ENCODE data around the gene NUTM1.

The NUTM1 gene

DNA sequence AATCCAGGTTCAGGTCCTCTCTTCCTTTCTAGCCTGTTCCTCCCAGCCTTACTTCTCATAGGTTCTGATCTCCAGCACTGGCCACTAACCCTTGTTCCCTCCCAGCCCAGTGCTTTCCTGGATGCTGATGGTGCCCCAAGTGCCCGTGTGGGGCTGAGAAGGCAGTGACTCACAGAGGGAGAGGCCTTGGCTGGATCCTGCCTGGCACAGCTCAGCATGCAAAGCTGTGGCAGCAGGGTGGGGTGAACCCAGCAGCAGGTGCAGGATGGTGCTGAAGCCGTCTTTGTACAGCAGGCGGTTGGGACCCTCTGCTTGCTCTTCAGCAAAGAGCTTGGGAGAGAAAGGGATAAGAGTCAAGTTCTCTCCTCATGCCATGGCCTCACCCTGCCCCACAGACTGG lies 16.3 kb downstream of the NUTM1 start:
- no peaks in the 10 kb centered on the region for H3K27me3 ChIP-seq (ENCODE audit: insufficient read depth, low read length, poor library complexity, severe bottlenecking)
- H3K9me2 ChIP-seq (replicated peaks; ENCODE audit: low read depth, low read length), result no peaks in the 10 kb centered on the region
- no peak overlapping the region for H3K4me2 ChIP-seq (ENCODE audit: low read depth, low read length, poor library complexity, severe bottlenecking)
- H3F3A ChIP-seq (ENCODE audit: low read depth), result no peaks in the 10 kb centered on the region
- TF ChIP-seq, protein P1, sequence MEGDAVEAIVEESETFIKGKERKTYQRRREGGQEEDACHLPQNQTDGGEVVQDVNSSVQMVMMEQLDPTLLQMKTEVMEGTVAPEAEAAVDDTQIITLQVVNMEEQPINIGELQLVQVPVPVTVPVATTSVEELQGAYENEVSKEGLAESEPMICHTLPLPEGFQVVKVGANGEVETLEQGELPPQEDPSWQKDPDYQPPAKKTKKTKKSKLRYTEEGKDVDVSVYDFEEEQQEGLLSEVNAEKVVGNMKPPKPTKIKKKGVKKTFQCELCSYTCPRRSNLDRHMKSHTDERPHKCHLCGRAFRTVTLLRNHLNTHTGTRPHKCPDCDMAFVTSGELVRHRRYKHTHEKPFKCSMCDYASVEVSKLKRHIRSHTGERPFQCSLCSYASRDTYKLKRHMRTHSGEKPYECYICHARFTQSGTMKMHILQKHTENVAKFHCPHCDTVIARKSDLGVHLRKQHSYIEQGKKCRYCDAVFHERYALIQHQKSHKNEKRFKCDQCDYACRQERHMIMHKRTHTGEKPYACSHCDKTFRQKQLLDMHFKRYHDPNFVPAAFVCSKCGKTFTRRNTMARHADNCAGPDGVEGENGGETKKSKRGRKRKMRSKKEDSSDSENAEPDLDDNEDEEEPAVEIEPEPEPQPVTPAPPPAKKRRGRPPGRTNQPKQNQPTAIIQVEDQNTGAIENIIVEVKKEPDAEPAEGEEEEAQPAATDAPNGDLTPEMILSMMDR (conservative IDR thresholded peaks at IDR 0.05; ENCODE audit: low read length), result no peak
- no peak overlapping the region for H3K9ac ChIP-seq (ENCODE audit: low read depth, low read length, poor library complexity, severe bottlenecking)
- peaks cover 9% of the 10 kb centered on the region; the same call in 1 of the 2 replicates for H3K79me2 ChIP-seq (ENCODE audit: insufficient read depth, low read length)
- no peaks in the 10 kb centered on the region for H4K20me1 ChIP-seq (ENCODE audit: insufficient read depth, low read length, poor library complexity, severe bottlenecking)
- H2AFZ ChIP-seq (ENCODE audit: low read length), result no peak overlapping the region
- H3K36me3 ChIP-seq (ENCODE audit: insufficient read depth, low read length), result peaks cover 29% of the 10 kb centered on the region; the same call in 1 of the 2 replicates
- H3K4me3 ChIP-seq (ENCODE audit: low read length, poor library complexity, severe bottlenecking), result no peak overlapping the region
- no peaks in the 10 kb centered on the region for H3K9me3 ChIP-seq (ENCODE audit: insufficient read depth, low read depth, low read length)
- H3K4me1 ChIP-seq (ENCODE audit: insufficient read depth, low read length, poor library complexity, severe bottlenecking), result peaks cover 15% of the 10 kb centered on the region

DNA sequence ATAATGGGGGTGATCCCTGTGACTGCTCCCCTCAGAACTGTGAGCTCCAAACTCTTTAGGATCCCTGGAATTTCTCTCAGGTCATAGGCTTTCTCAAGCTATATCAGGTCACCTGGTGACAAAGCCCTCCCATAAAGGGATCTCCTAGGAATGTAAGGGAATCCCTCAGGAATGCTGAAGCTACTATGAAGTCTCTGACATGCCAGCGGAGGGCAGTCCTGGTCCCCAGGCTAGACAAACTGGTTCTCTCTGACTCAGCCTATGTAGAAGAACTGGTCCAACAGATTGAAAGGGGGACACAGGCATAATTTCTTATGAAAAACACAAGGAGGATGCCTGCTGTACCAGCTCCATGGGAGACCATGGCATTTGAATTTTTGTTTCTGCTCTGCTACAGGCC lies 17.2 kb downstream of the NUTM1 start:
- Histone ChIP-seq H3F3A (ENCODE audit: low read depth) (no peaks in the 10 kb centered on the region), H3K9me2 (replicated peaks; ENCODE audit: low read depth, low read length) (no peaks in the 10 kb centered on the region), H4K20me1 (ENCODE audit: insufficient read depth, low read length, poor library complexity, severe bottlenecking) (peaks cover 6% of the 10 kb centered on the region), H2AFZ (ENCODE audit: low read length) (no peak overlapping the region), H3K9ac (ENCODE audit: low read depth, low read length, poor library complexity, severe bottlenecking) (no peak overlapping the region), H3K4me2 (ENCODE audit: low read depth, low read length, poor library complexity, severe bottlenecking) (no peak overlapping the region), H3K4me3 (ENCODE audit: low read length, poor library complexity, severe bottlenecking) (no peak overlapping the region), H3K9me3 (ENCODE audit: insufficient read depth, low read depth, low read length) (no peaks in the 10 kb centered on the region), H3K79me2 (ENCODE audit: insufficient read depth, low read length) (peaks cover 17% of the 10 kb centered on the region), H3K27me3 (ENCODE audit: insufficient read depth, low read length, poor library complexity, severe bottlenecking) (no peaks in the 10 kb centered on the region), H3K4me1 (ENCODE audit: insufficient read depth, low read length, poor library complexity, severe bottlenecking) (peaks cover 23% of the 10 kb centered on the region), H3K36me3 (ENCODE audit: insufficient read depth, low read length) (peaks cover 29% of the 10 kb centered on the region; the same call in 1 of the 2 replicates)
- TF ChIP-seq EZH2phosphoT487 (IDR thresholded peaks at IDR 0.05; ENCODE audit: borderline replicate concordance), result no peak
- TF ChIP-seq, protein P1 (conservative IDR thresholded peaks at IDR 0.05; ENCODE audit: low read length), result no peak

DNA sequence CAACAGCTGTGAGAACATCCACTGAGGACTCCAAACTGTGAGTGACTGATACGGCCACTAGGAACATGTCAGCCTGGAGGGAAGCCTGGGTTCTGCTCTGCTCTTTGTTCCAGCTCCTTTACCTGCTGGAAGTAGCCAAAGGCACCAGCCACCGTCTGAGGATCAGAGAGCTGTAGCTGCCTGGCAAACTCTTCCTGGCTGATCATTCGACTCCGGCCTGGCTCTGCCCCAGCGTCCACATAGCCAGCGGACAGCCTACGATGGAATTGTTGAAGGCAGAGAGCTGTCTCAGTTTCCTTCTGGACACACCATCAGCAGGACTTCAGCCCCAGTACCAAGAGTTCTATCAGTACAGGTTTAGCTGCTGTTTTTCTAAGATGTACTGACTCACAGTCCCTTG lies 18.2 kb downstream of the NUTM1 start:
- Histone ChIP-seq H4K20me1 (ENCODE audit: insufficient read depth, low read length, poor library complexity, severe bottlenecking) (peaks cover 16% of the 10 kb centered on the region), H3K4me2 (ENCODE audit: low read depth, low read length, poor library complexity, severe bottlenecking) (no peak overlapping the region), H3K4me1 (ENCODE audit: insufficient read depth, low read length, poor library complexity, severe bottlenecking) (peaks cover 31% of the 10 kb centered on the region), H2AFZ (ENCODE audit: low read length) (no peak overlapping the region), H3K9ac (ENCODE audit: low read depth, low read length, poor library complexity, severe bottlenecking) (no peak overlapping the region), H3K9me3 (ENCODE audit: insufficient read depth, low read depth, low read length) (no peaks in the 10 kb centered on the region), H3K79me2 (ENCODE audit: insufficient read depth, low read length) (peaks cover 27% of the 10 kb centered on the region), H3K27me3 (ENCODE audit: insufficient read depth, low read length, poor library complexity, severe bottlenecking) (no peaks in the 10 kb centered on the region), H3K9me2 (replicated peaks; ENCODE audit: low read depth, low read length) (no peaks in the 10 kb centered on the region), H3K36me3 (ENCODE audit: insufficient read depth, low read length) (peaks cover 29% of the 10 kb centered on the region; the same call in 1 of the 2 replicates), H3F3A (ENCODE audit: low read depth) (no peaks in the 10 kb centered on the region), H3K4me3 (ENCODE audit: low read length, poor library complexity, severe bottlenecking) (no peak overlapping the region)
- TF ChIP-seq, protein P1 (conservative IDR thresholded peaks at IDR 0.05; ENCODE audit: low read length), result no peak
- TF ChIP-seq EZH2phosphoT487 (IDR thresholded peaks at IDR 0.05; ENCODE audit: borderline replicate concordance), result no peak
